Neural progenitor cell (in vitro differentiated cells): ENCODE measurements around the gene DIS3L2. TPM values are rescaled to one million over a fixed set of nuclear protein-coding genes. Genes with fewer than 3 reads are reported as not detected.

Experiments
- DNase-seq: peaks from one replicate; pipeline ENCODE4 v3.0.0-alpha.2; 2016; ENCODE audit warnings: low spot score
- H2AFZ ChIP-seq: fragments of 200-600 bp; sonication (generic); replicated peaks from 2 replicates; pipeline ENCODE4 v1.6.1; 2016; ENCODE audit warnings: antibody characterized with exemption
- H3F3A ChIP-seq: fragments of 200-600 bp; sonication (generic); 2 replicates; pipeline ENCODE4 v1.6.1; 2016; ENCODE audit warnings: antibody characterized with exemption, low read depth
- H3K27ac ChIP-seq: fragments of 200-600 bp; sonication (generic); 2 replicates; pipeline ENCODE4 v1.5.1; 2016; ENCODE audit warnings: mild to moderate bottlenecking
- H3K27me3 ChIP-seq: fragments of 200-600 bp; sonication (generic); 2 replicates; pipeline ENCODE4 v1.6.1; 2016; ENCODE audit warnings: mild to moderate bottlenecking, moderate library complexity
- H3K36me3 ChIP-seq: fragments of 200-600 bp; sonication (generic); 2 replicates; pipeline ENCODE4 v1.5.1; 2016
- H3K4me1 ChIP-seq: fragments of 200-600 bp; sonication (generic); 2 replicates; pipeline ENCODE4 v1.6.1; 2016; ENCODE audit warnings: mixed run types
- H3K4me2 ChIP-seq: fragments of 200-600 bp; sonication (generic); 2 replicates; pipeline ENCODE4 v1.6.1; 2016
- H3K4me3 ChIP-seq: fragments of 200-600 bp; sonication (generic); 2 replicates; pipeline ENCODE4 v1.5.1; 2016
- H3K79me2 ChIP-seq: fragments of 200-600 bp; sonication (generic); 2 replicates; pipeline ENCODE4 v1.6.1; 2016; ENCODE audit warnings: low read depth
- H3K9ac ChIP-seq: fragments of 200-600 bp; sonication (generic); 2 replicates; pipeline ENCODE4 v1.6.1; 2016
- H3K9me3 ChIP-seq: fragments of 200-600 bp; sonication (generic); 2 replicates; pipeline ENCODE4 v1.5.1; 2016; ENCODE audit warnings: low read depth
- H4K20me1 ChIP-seq: fragments of 200-600 bp; sonication (generic); 2 replicates; pipeline ENCODE4 v1.6.1; 2016; ENCODE audit warnings: low read depth
- H3K27ac Mint-ChIP-seq: 3 replicates; pipeline ENCODE4 v1.8.0; 2021; ENCODE audit warnings: mixed read lengths
- H3K27me3 Mint-ChIP-seq: 2 replicates; pipeline ENCODE4 v1.8.0; 2022; ENCODE audit warnings: low read depth, mild to moderate bottlenecking, inconsistent platforms, moderate library complexity, mixed read lengths; ENCODE audit not compliant: insufficient read depth
- H3K36me3 Mint-ChIP-seq: 3 replicates; pipeline ENCODE4 v1.8.0; 2021; ENCODE audit warnings: mixed read lengths
- H3K4me1 Mint-ChIP-seq: 3 replicates; pipeline ENCODE4 v1.8.0; 2021; ENCODE audit warnings: mixed read lengths
- H3K4me3 Mint-ChIP-seq: 3 replicates; pipeline ENCODE4 v1.8.0; 2021; ENCODE audit warnings: mild to moderate bottlenecking, moderate library complexity, mixed read lengths
- H3K9me3 Mint-ChIP-seq: 3 replicates; pipeline ENCODE4 v1.8.0; 2020; ENCODE audit warnings: mixed read lengths
- EZH2 ChIP-seq: fragments of 200-600 bp; sonication (generic); IDR thresholded peaks from 2 replicates; pipeline ENCODE4 v1.6.1; 2017; ENCODE audit warnings: antibody characterized with exemption, mild to moderate bottlenecking, moderate library complexity
- EZH2phosphoT487 ChIP-seq: fragments of 200-600 bp; sonication (generic); IDR thresholded peaks from 2 replicates; pipeline ENCODE4 v1.6.1; 2017; ENCODE audit warnings: antibody characterized with exemption
- total RNA-seq: library from RNA; depleted of rRNA; stranded (reverse); fragments of >200 nt; gene quantifications from 2 replicates; pipeline ENCODE4 v1.2.3, GENCODE V29; 2015; ENCODE audit warnings: low replicate concordance
- TF ChIP-seq, protein P1 (sequence below): fragments of 200-600 bp; sonication (generic); IDR thresholded peaks from 2 replicates; pipeline ENCODE4 v1.5.1; 2017; ENCODE audit warnings: antibody characterized with exemption, mild to moderate bottlenecking

The DIS3L2 gene
- total RNA-seq, 1 donor from 2014 or later, result 23.2 TPM

GRCh38 chr2:232350804-232351685 lies 389.5 kb downstream of the DIS3L2 start:
- Mint-ChIP-seq H3K27ac (no peak overlapping the region), H3K27me3 (peaks cover 11% of the 10 kb centered on the region), H3K36me3 (no peaks in the 10 kb centered on the region), H3K4me3 (no peak overlapping the region), H3K4me1 (no peaks in the 10 kb centered on the region), H3K9me3 (peaks cover 9% of the 10 kb centered on the region)
- H3K79me2 ChIP-seq, result no peaks in the 10 kb centered on the region
- H3K36me3 ChIP-seq, result no peaks in the 10 kb centered on the region
- H3K27ac ChIP-seq, result no peak overlapping the region
- no peak for DNase-seq
- no peaks in the 10 kb centered on the region for H3K27me3 ChIP-seq
- no peaks in the 10 kb centered on the region for H3K9me3 ChIP-seq
- H3K9ac ChIP-seq, result no peak overlapping the region
- H3K4me3 ChIP-seq, result no peak overlapping the region
- no peaks in the 10 kb centered on the region for H3K4me1 ChIP-seq
- H3K4me2 ChIP-seq, result no peak overlapping the region
- no peak overlapping the region for H2AFZ ChIP-seq
- TF ChIP-seq, protein P1, sequence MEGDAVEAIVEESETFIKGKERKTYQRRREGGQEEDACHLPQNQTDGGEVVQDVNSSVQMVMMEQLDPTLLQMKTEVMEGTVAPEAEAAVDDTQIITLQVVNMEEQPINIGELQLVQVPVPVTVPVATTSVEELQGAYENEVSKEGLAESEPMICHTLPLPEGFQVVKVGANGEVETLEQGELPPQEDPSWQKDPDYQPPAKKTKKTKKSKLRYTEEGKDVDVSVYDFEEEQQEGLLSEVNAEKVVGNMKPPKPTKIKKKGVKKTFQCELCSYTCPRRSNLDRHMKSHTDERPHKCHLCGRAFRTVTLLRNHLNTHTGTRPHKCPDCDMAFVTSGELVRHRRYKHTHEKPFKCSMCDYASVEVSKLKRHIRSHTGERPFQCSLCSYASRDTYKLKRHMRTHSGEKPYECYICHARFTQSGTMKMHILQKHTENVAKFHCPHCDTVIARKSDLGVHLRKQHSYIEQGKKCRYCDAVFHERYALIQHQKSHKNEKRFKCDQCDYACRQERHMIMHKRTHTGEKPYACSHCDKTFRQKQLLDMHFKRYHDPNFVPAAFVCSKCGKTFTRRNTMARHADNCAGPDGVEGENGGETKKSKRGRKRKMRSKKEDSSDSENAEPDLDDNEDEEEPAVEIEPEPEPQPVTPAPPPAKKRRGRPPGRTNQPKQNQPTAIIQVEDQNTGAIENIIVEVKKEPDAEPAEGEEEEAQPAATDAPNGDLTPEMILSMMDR, result no peak
- TF ChIP-seq EZH2phosphoT487, result no peak
- no peak for TF ChIP-seq EZH2
- H3F3A ChIP-seq, result no peaks in the 10 kb centered on the region
- no peaks in the 10 kb centered on the region for H4K20me1 ChIP-seq

DNA sequence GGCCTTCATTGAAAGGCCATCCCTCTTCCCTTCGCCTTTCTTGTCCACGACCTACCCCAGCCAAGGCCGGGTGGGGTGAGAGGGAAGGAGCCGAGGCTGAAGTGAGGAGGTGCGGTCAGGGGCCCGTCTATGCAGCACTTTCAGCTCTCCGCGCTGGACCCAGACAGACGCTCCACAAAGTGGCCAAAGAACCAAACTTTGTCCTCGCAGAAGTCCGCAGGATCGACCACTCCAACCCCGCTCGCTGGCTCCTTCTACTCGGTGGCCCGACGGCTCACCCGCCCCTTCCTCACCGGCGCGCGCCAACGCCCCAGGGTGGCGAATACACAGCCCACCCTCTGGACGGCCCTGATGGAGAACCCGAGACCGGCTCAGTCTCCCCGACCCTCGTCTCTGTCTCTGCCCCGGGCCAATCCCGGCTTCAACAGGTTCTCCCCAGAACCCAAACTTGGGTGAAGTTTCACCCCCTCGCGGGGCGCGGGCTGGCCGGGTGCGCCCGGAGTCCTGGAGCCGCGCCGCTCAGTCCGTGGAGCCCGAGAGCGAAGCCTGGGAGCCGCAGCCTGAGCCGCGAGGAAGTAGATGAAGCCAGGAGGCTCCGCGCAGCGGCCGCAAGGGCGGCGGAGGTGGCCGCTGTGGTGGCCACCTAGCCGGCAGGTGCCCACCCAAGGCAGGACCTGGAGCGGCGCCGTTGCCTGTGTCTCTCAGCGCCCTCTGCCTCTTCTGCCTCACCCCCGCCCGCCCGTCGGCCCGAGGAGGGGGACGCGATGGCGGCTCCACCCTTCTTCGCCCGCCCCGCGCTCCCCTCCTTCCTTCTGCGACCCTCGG lies 390.4 kb downstream of the DIS3L2 start:
- no peaks in the 10 kb centered on the region for H3F3A ChIP-seq
- no peaks in the 10 kb centered on the region for H3K36me3 ChIP-seq
- H3K9ac ChIP-seq, result no peak overlapping the region
- H4K20me1 ChIP-seq, result no peaks in the 10 kb centered on the region
- H2AFZ ChIP-seq, result no peak overlapping the region
- H3K4me1 Mint-ChIP-seq, result no peaks in the 10 kb centered on the region
- no peak overlapping the region for H3K4me3 Mint-ChIP-seq
- no peaks in the 10 kb centered on the region for H3K79me2 ChIP-seq
- peaks cover 9% of the 10 kb centered on the region for H3K27me3 Mint-ChIP-seq
- no peak overlapping the region for H3K27ac Mint-ChIP-seq
- H3K4me1 ChIP-seq, result no peaks in the 10 kb centered on the region
- no peaks in the 10 kb centered on the region for H3K36me3 Mint-ChIP-seq
- TF ChIP-seq EZH2 (no peak), EZH2phosphoT487 (no peak)
- TF ChIP-seq, protein P1, result no peak
- no peaks in the 10 kb centered on the region for H3K9me3 ChIP-seq
- no peaks in the 10 kb centered on the region for H3K27me3 ChIP-seq
- no peak overlapping the region for H3K4me2 ChIP-seq
- no peak overlapping the region for H3K27ac ChIP-seq
- no peak overlapping the region for H3K4me3 ChIP-seq
- DNase-seq, result no peak
- H3K9me3 Mint-ChIP-seq, result peaks cover 14% of the 10 kb centered on the region

- Histone ChIP-seq H3K4me1 (no peaks in the 10 kb centered on the region), H3K27me3 (no peaks in the 10 kb centered on the region), H3K4me3 (no peak overlapping the region), H3K9ac (no peak overlapping the region), H3K36me3 (no peaks in the 10 kb centered on the region), H4K20me1 (no peaks in the 10 kb centered on the region), H3K9me3 (no peaks in the 10 kb centered on the region), H3F3A (no peaks in the 10 kb centered on the region), H2AFZ (no peak overlapping the region), H3K79me2 (no peaks in the 10 kb centered on the region), H3K4me2 (no peak overlapping the region), H3K27ac (no peak overlapping the region)
- TF ChIP-seq, protein P1, result no peak
- TF ChIP-seq EZH2, result no peak
- TF ChIP-seq EZH2phosphoT487, result no peak
- peaks cover 15% of the 10 kb centered on the region for H3K9me3 Mint-ChIP-seq
- H3K4me1 Mint-ChIP-seq, result no peaks in the 10 kb centered on the region
- no peak overlapping the region for H3K27ac Mint-ChIP-seq
- DNase-seq, result no peak
- no peaks in the 10 kb centered on the region for H3K36me3 Mint-ChIP-seq
- H3K4me3 Mint-ChIP-seq, result no peak overlapping the region
- H3K27me3 Mint-ChIP-seq, result peaks cover 8% of the 10 kb centered on the region
Measured at GRCh38 chr2:232352511-232353091, 391.1 kb downstream of the DIS3L2 start.
